HEK293 (cell line): Measurements from ENCODE around the gene TMEM131L.
"Not testable (repeated sequence)": the region's sequence is repeated elsewhere in the genome, so short reads cannot be mapped to it uniquely, and the experiment has no call there.

Experiments used
- CTCF ChIA-PET: fragments of 350-600 bp; formaldehyde crosslinking; extraction: SDS; loops from one replicate; lab custom pipeline; 2021; ENCODE audit warnings: antibody characterized with exemption; lab: Yijun Ruan, JAX
- POLR2A ChIA-PET: fragments of 300-600 bp; formaldehyde crosslinking; extraction: SDS; loops from one replicate; lab custom pipeline; 2020; ENCODE audit warnings: antibody characterized with exemption, inconsistent platforms; lab: Yijun Ruan, JAX
- H3K27ac ChIP-seq: fragments of 200-500 bp; sonication (Bioruptor generic); 2 replicates; pipeline ENCODE4 v1.5.1; 2014; ENCODE audit warnings: low read depth, low read length, control low read depth, inconsistent platforms; ENCODE audit errors: extremely low read depth
- H3K36me3 ChIP-seq, 2 experiments: fragments of 200-500 bp in 1 of 2; sonication (Bioruptor generic) in 1 of 2; 1 replicate in 1 of 2; 2 replicates in 1 of 2; pipeline ENCODE4 v1.5.1; 2014 to 2017; ENCODE audit warnings: inconsistent platforms in 2 of 2, low read length in 2 of 2; ENCODE audit not compliant: control insufficient read depth in 2 of 2, insufficient read depth in 1 of 2
- H3K4me1 ChIP-seq: fragments of 200-500 bp; sonication (Bioruptor generic); 2 replicates; pipeline ENCODE4 v1.5.1; 2014; ENCODE audit warnings: mild to moderate bottlenecking, low read length, inconsistent platforms; ENCODE audit not compliant: control insufficient read depth, insufficient read depth
- H3K4me3 ChIP-seq: 2 replicates; pipeline ENCODE4 v1.5.1; 2011; ENCODE audit warnings: low read depth, mild to moderate bottlenecking, control low read depth, low read length, moderate library complexity
- H3K9me3 ChIP-seq: fragments of 200-500 bp; sonication (Bioruptor generic); 2 replicates; pipeline ENCODE4 v1.5.1; 2014; ENCODE audit warnings: low read depth, low read length, inconsistent platforms; ENCODE audit not compliant: control insufficient read depth, insufficient read depth
- OSR2 ChIP-seq: fragments of 450-650 bp; formaldehyde crosslinking; IDR thresholded peaks from 2 replicates; pipeline ENCODE4 v1.5.1; 2016; ENCODE audit warnings: missing biosample characterization, missing genetic modification characterization
- SCRT1 ChIP-seq: fragments of 450-650 bp; formaldehyde crosslinking; IDR thresholded peaks from 2 replicates; pipeline ENCODE4 v1.5.1; 2016; ENCODE audit warnings: missing biosample characterization, missing genetic modification characterization, borderline replicate concordance
- SCRT2 ChIP-seq: fragments of 450-650 bp; formaldehyde crosslinking; IDR thresholded peaks from 2 replicates; pipeline ENCODE4 v1.5.1; 2016; ENCODE audit warnings: missing biosample characterization, missing genetic modification characterization
- TCF7L2 ChIP-seq: IDR thresholded peaks from 2 replicates; pipeline ENCODE4 v1.6.1; 2011; ENCODE audit warnings: low read depth, mild to moderate bottlenecking, inconsistent platforms, low read length, moderate library complexity, borderline replicate concordance
- TRIM28 ChIP-seq: IDR thresholded peaks from 2 replicates; pipeline ENCODE4 v1.6.1; 2011; ENCODE audit warnings: low read length, control low read depth, borderline replicate concordance
- ZBTB48 ChIP-seq: fragments of 450-650 bp; formaldehyde crosslinking; IDR thresholded peaks from 2 replicates; pipeline ENCODE4 v1.5.1; 2016; ENCODE audit warnings: missing biosample characterization, missing genetic modification characterization
- ZFP37 ChIP-seq: fragments of 450-650 bp; formaldehyde crosslinking; IDR thresholded peaks from 2 replicates; pipeline ENCODE4 v1.5.1; 2016; ENCODE audit warnings: missing biosample characterization, missing genetic modification characterization
- ZFP69B ChIP-seq: fragments of 450-650 bp; formaldehyde crosslinking; IDR thresholded peaks from 2 replicates; pipeline ENCODE4 v1.5.1; 2016; ENCODE audit warnings: missing biosample characterization, missing genetic modification characterization
- ZNF169 ChIP-seq: fragments of 450-650 bp; formaldehyde crosslinking; IDR thresholded peaks from 2 replicates; pipeline ENCODE4 v1.5.1; 2016; ENCODE audit warnings: missing biosample characterization, missing genetic modification characterization
- ZNF23 ChIP-seq: fragments of 450-650 bp; formaldehyde crosslinking; IDR thresholded peaks from 2 replicates; pipeline ENCODE4 v1.5.1; 2016; ENCODE audit warnings: missing biosample characterization, missing genetic modification characterization, borderline replicate concordance
- ZNF529 ChIP-seq: fragments of 450-650 bp; formaldehyde crosslinking; IDR thresholded peaks from 2 replicates; pipeline ENCODE4 v1.5.1; 2017; ENCODE audit warnings: missing genetic modification characterization, missing biosample characterization; ENCODE audit not compliant: insufficient replicate concordance
- ZNF548 ChIP-seq: fragments of 450-650 bp; formaldehyde crosslinking; IDR thresholded peaks from 2 replicates; pipeline ENCODE4 v1.5.1; 2016; ENCODE audit warnings: missing biosample characterization, missing genetic modification characterization
- ZNF623 ChIP-seq: fragments of 450-650 bp; formaldehyde crosslinking; IDR thresholded peaks from 2 replicates; pipeline ENCODE4 v1.5.1; 2016; ENCODE audit warnings: missing biosample characterization, missing genetic modification characterization
- ZNF664 ChIP-seq: fragments of 450-650 bp; formaldehyde crosslinking; IDR thresholded peaks from 2 replicates; pipeline ENCODE4 v1.5.1; 2016; ENCODE audit warnings: missing biosample characterization, missing genetic modification characterization
- ZNF670 ChIP-seq: fragments of 450-650 bp; formaldehyde crosslinking; IDR thresholded peaks from 2 replicates; pipeline ENCODE4 v1.5.1; 2016; ENCODE audit warnings: missing biosample characterization, missing genetic modification characterization, low read depth
- ZNF792 ChIP-seq: fragments of 450-650 bp; formaldehyde crosslinking; IDR thresholded peaks from 2 replicates; pipeline ENCODE4 v1.5.1; 2016; ENCODE audit warnings: missing biosample characterization, missing genetic modification characterization
- TF ChIP-seq, protein P1 (sequence below): fragments of 450-650 bp; formaldehyde crosslinking; IDR thresholded peaks from 2 replicates; pipeline ENCODE4 v1.5.1; 2016; ENCODE audit warnings: missing biosample characterization, missing genetic modification characterization
- TF ChIP-seq, protein P2 (sequence below): fragments of 450-650 bp; formaldehyde crosslinking; IDR thresholded peaks from 2 replicates; pipeline ENCODE4 v1.5.1; 2016; ENCODE audit warnings: missing biosample characterization, missing genetic modification characterization
- TF ChIP-seq, protein P3 (sequence below): fragments of 450-650 bp; formaldehyde crosslinking; IDR thresholded peaks from 2 replicates; pipeline ENCODE4 v1.5.1; 2016; ENCODE audit warnings: missing biosample characterization, missing genetic modification characterization

Gene TMEM131L

DNA sequence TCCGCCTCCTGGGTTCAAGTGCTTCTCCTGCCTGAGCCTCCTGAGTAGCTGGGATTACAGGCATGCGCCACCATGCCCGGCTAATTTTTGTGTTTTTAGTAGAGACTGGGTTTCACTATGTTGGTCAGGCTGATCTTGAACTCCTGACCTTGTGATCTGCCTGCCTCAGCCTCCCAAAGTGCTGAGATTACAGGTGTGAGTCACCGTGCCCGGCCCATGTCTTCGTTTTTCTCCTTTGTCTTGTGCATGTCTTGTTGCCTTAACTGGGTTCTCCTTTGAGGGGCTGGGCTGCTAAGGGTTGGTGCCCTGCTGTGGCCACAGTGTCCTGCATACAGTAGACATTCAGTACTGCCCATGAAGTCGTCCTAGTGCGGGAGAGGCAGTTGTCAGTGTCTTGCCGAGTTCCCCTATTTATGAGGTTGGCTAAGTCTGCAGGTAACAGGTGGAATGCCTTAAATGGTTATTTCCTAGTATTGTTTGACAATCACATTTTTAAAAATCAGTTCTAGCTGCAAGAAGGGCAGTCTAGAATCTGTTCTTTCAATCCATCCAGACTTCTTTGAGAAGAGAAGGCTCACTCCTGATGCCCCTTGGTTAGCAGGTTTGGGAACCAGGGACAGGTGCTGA lies 5.0 kb downstream of the TMEM131L start:
- POLR2A ChIA-PET, H3K4me3 ChIP-seq, H3K9me3 ChIP-seq, H3K27ac ChIP-seq, H3K4me1 ChIP-seq: not testable (repeated sequence)
- peaks cover 0 to 22% of the 10 kb centered on the region in 2 experiments; a peak in 2 of 3 replicates for H3K36me3 ChIP-seq
- TF ChIP-seq SCRT2, result peak; percentile 74
- TF ChIP-seq OSR2 (tag by site-specific recombination), result 0 out of 2 replicates have a peak, but pooled peaks have one; percentile 9
- peak; percentile 57; the same call in 1 of the 2 replicates for TF ChIP-seq SCRT1 (tag by site-specific recombination)
- CTCF ChIA-PET, result interaction anchor here (0.7 kb wide), 1 partner anchor 28 kb away, joined by 3 read pairs; no protein-coding TSS in a partner anchor

DNA sequence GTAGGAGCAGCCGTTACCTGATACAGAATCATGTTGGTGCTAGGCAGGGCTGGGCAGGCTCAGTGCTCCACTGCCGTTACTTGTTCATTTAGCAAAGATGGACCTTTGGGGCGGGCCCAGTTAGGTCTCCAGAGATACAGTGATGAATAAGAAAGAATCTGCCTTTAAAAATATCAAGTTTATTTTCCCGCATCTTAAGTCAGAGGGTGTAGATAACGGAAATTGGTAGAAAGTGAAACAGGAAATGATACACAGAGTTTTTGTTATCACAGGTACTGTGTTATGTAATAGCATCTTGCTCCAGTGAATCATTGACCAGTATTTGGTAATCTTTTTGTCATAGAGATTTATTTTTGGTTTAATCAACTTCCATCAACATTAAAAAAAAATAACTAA lies 5.5 kb downstream of the TMEM131L start:
- no peak overlapping the region for H3K27ac ChIP-seq
- peaks cover 0 to 22% of the 10 kb centered on the region in 2 experiments; a peak in 2 of 3 replicates for H3K36me3 ChIP-seq
- POLR2A ChIA-PET, result no interaction called here
- CTCF ChIA-PET, result no interaction called here
- TF ChIP-seq ZBTB48 (tag by site-specific recombination) (no peak), ZNF23 (no peak), TCF7L2 (no peak), TRIM28 (no peak), ZNF548 (tag by site-specific recombination) (no peak), ZNF169 (tag by site-specific recombination) (no peak), ZNF670 (no peak), ZNF792 (no peak), ZNF529 (tag by site-specific recombination) (no peak)
- TF ChIP-seq, protein P1, sequence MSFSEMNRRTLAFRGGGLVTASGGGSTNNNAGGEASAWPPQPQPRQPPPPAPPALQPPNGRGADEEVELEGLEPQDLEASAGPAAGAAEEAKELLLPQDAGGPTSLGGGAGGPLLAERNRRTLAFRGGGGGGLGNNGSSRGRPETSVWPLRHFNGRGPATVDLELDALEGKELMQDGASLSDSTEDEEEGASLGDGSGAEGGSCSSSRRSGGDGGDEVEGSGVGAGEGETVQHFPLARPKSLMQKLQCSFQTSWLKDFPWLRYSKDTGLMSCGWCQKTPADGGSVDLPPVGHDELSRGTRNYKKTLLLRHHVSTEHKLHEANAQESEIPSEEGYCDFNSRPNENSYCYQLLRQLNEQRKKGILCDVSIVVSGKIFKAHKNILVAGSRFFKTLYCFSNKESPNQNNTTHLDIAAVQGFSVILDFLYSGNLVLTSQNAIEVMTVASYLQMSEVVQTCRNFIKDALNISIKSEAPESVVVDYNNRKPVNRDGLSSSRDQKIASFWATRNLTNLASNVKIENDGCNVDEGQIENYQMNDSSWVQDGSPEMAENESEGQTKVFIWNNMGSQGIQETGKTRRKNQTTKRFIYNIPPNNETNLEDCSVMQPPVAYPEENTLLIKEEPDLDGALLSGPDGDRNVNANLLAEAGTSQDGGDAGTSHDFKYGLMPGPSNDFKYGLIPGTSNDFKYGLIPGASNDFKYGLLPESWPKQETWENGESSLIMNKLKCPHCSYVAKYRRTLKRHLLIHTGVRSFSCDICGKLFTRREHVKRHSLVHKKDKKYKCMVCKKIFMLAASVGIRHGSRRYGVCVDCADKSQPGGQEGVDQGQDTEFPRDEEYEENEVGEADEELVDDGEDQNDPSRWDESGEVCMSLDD, result no peak
- no peak overlapping the region for H3K4me3 ChIP-seq
- H3K9me3 ChIP-seq, result no peaks in the 10 kb centered on the region
- 0 out of 2 replicates have a peak, but pooled peaks cover 3% of the 10 kb centered on the region for H3K4me1 ChIP-seq

DNA sequence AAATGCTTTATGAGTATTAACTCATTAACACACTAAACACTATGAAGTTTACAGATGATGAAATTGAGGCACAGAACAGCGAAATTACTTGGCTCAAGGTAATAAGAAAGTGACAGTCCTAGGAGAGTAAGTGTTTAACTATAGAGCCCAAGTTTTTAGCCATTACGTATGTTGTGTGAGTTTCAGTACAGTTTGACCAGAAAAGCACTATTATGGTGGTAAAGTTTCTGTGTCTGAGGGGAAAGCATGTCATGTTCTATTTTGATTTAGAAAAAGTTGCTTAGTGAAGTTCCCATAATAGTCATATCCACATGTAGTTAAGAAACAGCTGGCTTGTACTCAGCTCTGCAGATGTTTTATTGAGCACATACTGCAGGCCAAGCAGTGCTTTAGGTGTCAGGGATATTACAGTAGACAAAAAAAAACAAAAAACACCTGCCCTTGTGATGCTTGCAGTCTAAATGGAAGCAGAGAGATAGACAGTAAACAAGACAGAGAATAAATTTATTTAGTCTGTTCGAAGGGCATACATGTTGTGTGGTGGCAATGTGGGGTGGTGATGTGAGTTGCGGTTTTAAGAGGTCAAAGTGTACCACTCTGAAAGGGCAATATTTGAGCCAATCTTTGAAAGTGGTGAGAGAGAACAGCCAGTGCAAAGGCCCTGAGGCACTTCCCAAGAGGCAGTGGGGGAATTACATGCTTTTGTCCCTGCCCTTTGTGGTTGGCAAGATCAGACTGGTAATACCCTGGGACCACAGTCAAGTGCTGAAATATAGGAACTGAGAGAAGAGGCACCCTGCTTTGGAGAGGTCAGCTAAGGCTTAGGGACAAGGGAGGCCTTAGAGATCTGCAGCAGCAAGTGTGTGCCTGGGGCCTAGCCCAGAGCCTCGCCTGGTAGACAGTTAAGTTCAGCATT lies 6.2 kb downstream of the TMEM131L start:
- H3K4me3 ChIP-seq, result no peak overlapping the region
- POLR2A ChIA-PET, result no interaction called here

DNA sequence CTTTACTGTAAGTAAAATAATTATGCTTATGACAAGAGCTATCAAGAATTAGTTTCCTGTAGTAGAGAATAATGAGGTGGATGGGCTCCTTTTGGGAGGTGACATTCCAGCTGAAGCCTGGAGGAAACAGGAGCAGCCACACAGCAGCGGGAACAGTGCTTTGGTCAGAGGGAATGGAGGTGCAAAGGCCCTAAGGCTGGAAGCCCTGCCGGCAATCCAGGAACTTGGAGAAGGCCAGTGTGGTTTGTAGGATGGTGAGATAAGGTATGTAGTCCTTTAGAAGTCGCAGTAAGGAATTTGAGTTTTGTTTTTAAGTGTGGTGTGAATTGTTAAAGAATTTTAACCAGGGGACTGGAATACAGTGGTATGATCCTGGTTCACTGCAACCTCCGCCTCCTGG lies 8.1 kb downstream of the TMEM131L start:
- CTCF ChIA-PET, result interaction anchor here (1.4 kb wide), 1 partner anchor 100 kb away, joined by 4 read pairs; no protein-coding TSS in a partner anchor
- H3K9me3 ChIP-seq, result no peaks in the 10 kb centered on the region
- H3K36me3 ChIP-seq, result peaks cover 0 to 22% of the 10 kb centered on the region in 2 experiments; a peak in 2 of 3 replicates
- H3K27ac ChIP-seq, result no peak overlapping the region
- TF ChIP-seq ZFP69B (no peak), ZNF623 (tag by site-specific recombination) (peak; percentile 59)
- TF ChIP-seq, protein P2, sequence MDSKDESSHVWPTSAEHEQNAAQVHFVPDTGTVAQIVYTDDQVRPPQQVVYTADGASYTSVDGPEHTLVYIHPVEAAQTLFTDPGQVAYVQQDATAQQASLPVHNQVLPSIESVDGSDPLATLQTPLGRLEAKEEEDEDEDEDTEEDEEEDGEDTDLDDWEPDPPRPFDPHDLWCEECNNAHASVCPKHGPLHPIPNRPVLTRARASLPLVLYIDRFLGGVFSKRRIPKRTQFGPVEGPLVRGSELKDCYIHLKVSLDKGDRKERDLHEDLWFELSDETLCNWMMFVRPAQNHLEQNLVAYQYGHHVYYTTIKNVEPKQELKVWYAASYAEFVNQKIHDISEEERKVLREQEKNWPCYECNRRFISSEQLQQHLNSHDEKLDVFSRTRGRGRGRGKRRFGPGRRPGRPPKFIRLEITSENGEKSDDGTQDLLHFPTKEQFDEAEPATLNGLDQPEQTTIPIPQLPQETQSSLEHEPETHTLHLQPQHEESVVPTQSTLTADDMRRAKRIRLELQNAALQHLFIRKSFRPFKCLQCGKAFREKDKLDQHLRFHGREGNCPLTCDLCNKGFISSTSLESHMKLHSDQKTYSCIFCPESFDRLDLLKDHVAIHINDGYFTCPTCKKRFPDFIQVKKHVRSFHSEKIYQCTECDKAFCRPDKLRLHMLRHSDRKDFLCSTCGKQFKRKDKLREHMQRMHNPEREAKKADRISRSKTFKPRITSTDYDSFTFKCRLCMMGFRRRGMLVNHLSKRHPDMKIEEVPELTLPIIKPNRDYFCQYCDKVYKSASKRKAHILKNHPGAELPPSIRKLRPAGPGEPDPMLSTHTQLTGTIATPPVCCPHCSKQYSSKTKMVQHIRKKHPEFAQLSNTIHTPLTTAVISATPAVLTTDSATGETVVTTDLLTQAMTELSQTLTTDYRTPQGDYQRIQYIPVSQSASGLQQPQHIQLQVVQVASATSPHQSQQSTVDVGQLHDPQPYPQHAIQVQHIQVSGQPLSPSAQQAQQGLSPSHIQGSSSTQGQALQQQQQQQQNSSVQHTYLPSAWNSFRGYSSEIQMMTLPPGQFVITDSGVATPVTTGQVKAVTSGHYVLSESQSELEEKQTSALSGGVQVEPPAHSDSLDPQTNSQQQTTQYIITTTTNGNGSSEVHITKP, result peak; percentile 45
- TF ChIP-seq, protein P3, sequence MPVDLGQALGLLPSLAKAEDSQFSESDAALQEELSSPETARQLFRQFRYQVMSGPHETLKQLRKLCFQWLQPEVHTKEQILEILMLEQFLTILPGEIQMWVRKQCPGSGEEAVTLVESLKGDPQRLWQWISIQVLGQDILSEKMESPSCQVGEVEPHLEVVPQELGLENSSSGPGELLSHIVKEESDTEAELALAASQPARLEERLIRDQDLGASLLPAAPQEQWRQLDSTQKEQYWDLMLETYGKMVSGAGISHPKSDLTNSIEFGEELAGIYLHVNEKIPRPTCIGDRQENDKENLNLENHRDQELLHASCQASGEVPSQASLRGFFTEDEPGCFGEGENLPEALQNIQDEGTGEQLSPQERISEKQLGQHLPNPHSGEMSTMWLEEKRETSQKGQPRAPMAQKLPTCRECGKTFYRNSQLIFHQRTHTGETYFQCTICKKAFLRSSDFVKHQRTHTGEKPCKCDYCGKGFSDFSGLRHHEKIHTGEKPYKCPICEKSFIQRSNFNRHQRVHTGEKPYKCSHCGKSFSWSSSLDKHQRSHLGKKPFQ, result 0 out of 2 replicates have a peak, but pooled peaks have one; percentile 18
- POLR2A ChIA-PET, result no interaction called here
- no peak overlapping the region for H3K4me3 ChIP-seq
- H3K4me1 ChIP-seq, result peaks cover 4% of the 10 kb centered on the region; the same call in 1 of the 2 replicates

More for the DNA sequence above, 6.2 kb downstream of the TMEM131L start:
- no peak overlapping the region for H3K27ac ChIP-seq
- no peaks in the 10 kb centered on the region for H3K9me3 ChIP-seq
- CTCF ChIA-PET, result no interaction called here
- peaks cover 0 to 22% of the 10 kb centered on the region in 2 experiments; a peak in 2 of 3 replicates for H3K36me3 ChIP-seq
- TF ChIP-seq ZNF623 (tag by site-specific recombination) (peak; percentile 94), ZNF664 (tag by site-specific recombination) (peak; percentile 71; the same call in 1 of the 2 replicates), ZFP37 (tag by site-specific recombination) (no peak)
- TF ChIP-seq, all 188 proteins: peak for 2
- 0 out of 2 replicates have a peak, but pooled peaks cover 3% of the 10 kb centered on the region for H3K4me1 ChIP-seq
